Muscle layer of colon (tissue), 2 donors: Measurements from ENCODE around the gene UBE2L6.
A peak's percentile ranks its signal among the peaks of the same experiment; 100 is the strongest.

Source experiments
- H3K27ac ChIP-seq: one replicate; pipeline ENCODE4 v1.7.0; 2013; ENCODE audit warnings: low read depth, mild to moderate bottlenecking, low read length, moderate library complexity
- H3K27me3 ChIP-seq, 2 donors: one replicate each; pipeline ENCODE4 v1.7.0; 2013; ENCODE audit warnings: low read length in 2 of 2, mild to moderate bottlenecking in 2 of 2; ENCODE audit not compliant: insufficient read depth in 2 of 2, control insufficient read depth in 1 of 2
- H3K36me3 ChIP-seq: one replicate; pipeline ENCODE4 v1.7.0; 2013; ENCODE audit warnings: mild to moderate bottlenecking, low read length; ENCODE audit not compliant: insufficient read depth
- H3K4me1 ChIP-seq: one replicate; pipeline ENCODE4 v1.7.0; 2013; ENCODE audit warnings: mild to moderate bottlenecking, low read length; ENCODE audit not compliant: insufficient read depth
- H3K4me3 ChIP-seq, 2 donors: one replicate each; pipeline ENCODE4 v1.7.0; 2013; ENCODE audit warnings: low read length in 2 of 2, low read depth in 1 of 2, mild to moderate bottlenecking in 1 of 2, moderate library complexity in 1 of 2
- H3K9ac ChIP-seq: one replicate; pipeline ENCODE4 v1.7.0; 2013; ENCODE audit warnings: low read length
- H3K9me3 ChIP-seq: one replicate; pipeline ENCODE4 v1.7.0; 2013; ENCODE audit warnings: mild to moderate bottlenecking, low read length
- donor health status: abdominal sarcoma.
- donor health status: Adenocarcinoma of cecum.

Gene UBE2L6

GRCh38 chr11:57567515-57568329 lies at the start of gene UBE2L6:
UBE2L6 (minus strand) TSS chr11:57567672; CDS start chr11:57567611, 61 bp downstream.
- Histone ChIP-seq H3K36me3 (no peaks in the 10 kb centered on the region), H3K27ac (peak within 1 kb of the TSS; percentile 91)

GRCh38 chr11:57616595-57616994 lies 49.1 kb upstream of the UBE2L6 start:
- H3K4me1 ChIP-seq: no peaks in the 10 kb centered on the region
- H3K9ac ChIP-seq: no peak overlapping the region
- peaks cover 34% of the 10 kb centered on the region for H3K36me3 ChIP-seq
- H3K4me3 ChIP-seq: no peak overlapping the region
- no peaks in the 10 kb centered on the region for H3K27me3 ChIP-seq
- H3K9me3 ChIP-seq: no peaks in the 10 kb centered on the region
- H3K27ac ChIP-seq: no peak overlapping the region

More at GRCh38 chr11:57567515-57568329, at the start of gene UBE2L6:
- no peaks in the 10 kb centered on the region for H3K27me3 ChIP-seq
- H3K9ac ChIP-seq: peak within 1 kb of the TSS; percentile 78
- H3K4me3 ChIP-seq: peak within 1 kb of the TSS; percentile 92 to 93
- H3K4me1 ChIP-seq: peaks cover 23% of the 10 kb centered on the region
- H3K9me3 ChIP-seq: no peaks in the 10 kb centered on the region

- no peak overlapping the region for H3K9ac ChIP-seq
- no peaks in the 10 kb centered on the region for H3K27me3 ChIP-seq
- no peak overlapping the region for H3K4me3 ChIP-seq
- no peaks in the 10 kb centered on the region for H3K9me3 ChIP-seq
- H3K4me1 ChIP-seq: no peaks in the 10 kb centered on the region
- peaks cover 45% of the 10 kb centered on the region for H3K36me3 ChIP-seq
- H3K27ac ChIP-seq: no peak overlapping the region
Measured at GRCh38 chr11:57615308-57615707, 47.8 kb upstream of the UBE2L6 start.

- H3K36me3 ChIP-seq: peaks cover 46% of the 10 kb centered on the region
Measured at GRCh38 chr11:57614234-57614772, 46.8 kb upstream of the UBE2L6 start.

GRCh38 chr11:57610170-57610569 lies 42.7 kb upstream of the UBE2L6 start:
- H3K4me1 ChIP-seq: no peaks in the 10 kb centered on the region
- no peaks in the 10 kb centered on the region for H3K27me3 ChIP-seq
- H3K27ac ChIP-seq: no peak overlapping the region
- H3K4me3 ChIP-seq: no peak overlapping the region
- no peaks in the 10 kb centered on the region for H3K9me3 ChIP-seq
- peaks cover 66% of the 10 kb centered on the region for H3K36me3 ChIP-seq
- H3K9ac ChIP-seq: no peak overlapping the region

More at GRCh38 chr11:57614234-57614772, 46.8 kb upstream of the UBE2L6 start:
- Histone ChIP-seq H3K9me3 (no peaks in the 10 kb centered on the region), H3K4me1 (no peaks in the 10 kb centered on the region), H3K27ac (no peak overlapping the region), H3K4me3 (no peak overlapping the region), H3K27me3 (no peaks in the 10 kb centered on the region), H3K9ac (no peak overlapping the region)

- peaks cover 29% of the 10 kb centered on the region for H3K36me3 ChIP-seq
- no peak overlapping the region for H3K9ac ChIP-seq
- H3K9me3 ChIP-seq: no peaks in the 10 kb centered on the region
- H3K4me1 ChIP-seq: no peaks in the 10 kb centered on the region
- H3K27me3 ChIP-seq: no peaks in the 10 kb centered on the region
- H3K4me3 ChIP-seq: no peak overlapping the region
- no peak overlapping the region for H3K27ac ChIP-seq
Measured at GRCh38 chr11:57605028-57605420, 37.6 kb upstream of the UBE2L6 start.

- Histone ChIP-seq H3K4me3 (no peak overlapping the region), H3K9ac (no peak overlapping the region), H3K36me3 (peaks cover 31% of the 10 kb centered on the region), H3K27ac (no peak overlapping the region), H3K27me3 (no peaks in the 10 kb centered on the region), H3K4me1 (peaks cover 2% of the 10 kb centered on the region), H3K9me3 (no peaks in the 10 kb centered on the region)
Measured at GRCh38 chr11:57604296-57605027, 37.0 kb upstream of the UBE2L6 start.

GRCh38 chr11:57601297-57601696 lies 33.8 kb upstream of the UBE2L6 start:
- Histone ChIP-seq H3K27me3 (no peaks in the 10 kb centered on the region), H3K9ac (no peak overlapping the region), H3K36me3 (peaks cover 12% of the 10 kb centered on the region), H3K9me3 (no peaks in the 10 kb centered on the region), H3K4me1 (peaks cover 17% of the 10 kb centered on the region), H3K4me3 (no peak overlapping the region), H3K27ac (no peak overlapping the region)

GRCh38 chr11:57599381-57599780 lies 31.9 kb upstream of the UBE2L6 start:
- Histone ChIP-seq H3K36me3 (peaks cover 6% of the 10 kb centered on the region), H3K27me3 (no peaks in the 10 kb centered on the region), H3K9me3 (no peaks in the 10 kb centered on the region), H3K4me3 (peak overlapping the region in 1 of 2 donors; percentile 78), H3K4me1 (peaks cover 17% of the 10 kb centered on the region), H3K27ac (peak overlapping the region; percentile 73), H3K9ac (no peak overlapping the region)

- H3K27me3 ChIP-seq: no peaks in the 10 kb centered on the region
- H3K4me1 ChIP-seq: peaks cover 17% of the 10 kb centered on the region
- H3K27ac ChIP-seq: peak overlapping the region; percentile 73
- peak overlapping the region; percentile 55 for H3K9ac ChIP-seq
- peak overlapping the region; percentile 45 to 78 for H3K4me3 ChIP-seq
- H3K36me3 ChIP-seq: peaks cover 6% of the 10 kb centered on the region
- no peaks in the 10 kb centered on the region for H3K9me3 ChIP-seq
Measured at GRCh38 chr11:57598831-57599155, 31.3 kb upstream of the UBE2L6 start.

GRCh38 chr11:57597916-57598830 lies 30.7 kb upstream of the UBE2L6 start:
- peak overlapping the region; percentile 73 for H3K27ac ChIP-seq
- H3K9me3 ChIP-seq: no peaks in the 10 kb centered on the region
- H3K4me1 ChIP-seq: peaks cover 17% of the 10 kb centered on the region
- H3K36me3 ChIP-seq: peaks cover 6% of the 10 kb centered on the region
- peak overlapping the region; percentile 55 for H3K9ac ChIP-seq
- peak overlapping the region; percentile 45 to 78 for H3K4me3 ChIP-seq
- no peaks in the 10 kb centered on the region for H3K27me3 ChIP-seq
